EL (cell line): ENCODE results near the gene TTPAL.

ENCODE experiments used
- DNase-seq: peaks from one replicate; pipeline ENCODE4 v3.0.0-alpha.2; 2016

TTPAL gene

DNA sequence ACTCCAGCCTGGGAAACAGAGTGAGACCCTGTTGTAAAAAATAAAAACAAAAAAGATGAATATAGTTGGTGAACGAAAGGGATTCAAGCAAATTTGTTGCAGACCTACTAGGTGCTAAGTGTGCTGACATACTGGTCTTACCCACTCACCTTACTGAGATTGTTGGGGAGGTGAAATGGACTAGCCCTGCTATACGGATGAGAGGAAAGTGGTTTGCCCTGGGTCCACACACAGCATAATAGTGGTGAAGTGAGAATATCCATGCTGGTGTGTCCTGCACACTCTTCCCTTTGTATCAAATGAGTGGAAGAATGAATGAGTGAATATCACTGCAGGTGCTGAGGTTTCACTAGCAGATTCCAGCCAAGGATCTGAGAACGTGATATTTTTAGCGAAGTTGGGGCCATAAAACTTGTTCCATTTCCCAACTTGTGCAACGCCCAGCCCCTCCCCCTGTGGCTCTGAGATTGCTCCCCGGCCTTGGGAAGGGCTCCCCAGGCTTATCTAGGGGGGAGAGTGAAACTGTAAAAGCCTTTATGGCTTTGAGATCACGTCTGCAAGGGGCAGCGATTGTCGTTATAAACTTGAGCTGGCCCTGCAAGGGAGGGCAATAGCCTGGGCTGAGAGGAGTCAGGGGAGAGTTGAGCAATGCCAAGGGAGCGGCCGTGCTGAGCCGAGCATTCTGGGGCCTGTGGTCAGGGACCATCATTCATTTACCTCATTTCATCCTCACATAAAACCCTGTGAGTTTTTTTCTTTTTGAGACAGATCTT is 33.2 kb upstream of the TTPAL start:
- no peak for DNase-seq

DNA sequence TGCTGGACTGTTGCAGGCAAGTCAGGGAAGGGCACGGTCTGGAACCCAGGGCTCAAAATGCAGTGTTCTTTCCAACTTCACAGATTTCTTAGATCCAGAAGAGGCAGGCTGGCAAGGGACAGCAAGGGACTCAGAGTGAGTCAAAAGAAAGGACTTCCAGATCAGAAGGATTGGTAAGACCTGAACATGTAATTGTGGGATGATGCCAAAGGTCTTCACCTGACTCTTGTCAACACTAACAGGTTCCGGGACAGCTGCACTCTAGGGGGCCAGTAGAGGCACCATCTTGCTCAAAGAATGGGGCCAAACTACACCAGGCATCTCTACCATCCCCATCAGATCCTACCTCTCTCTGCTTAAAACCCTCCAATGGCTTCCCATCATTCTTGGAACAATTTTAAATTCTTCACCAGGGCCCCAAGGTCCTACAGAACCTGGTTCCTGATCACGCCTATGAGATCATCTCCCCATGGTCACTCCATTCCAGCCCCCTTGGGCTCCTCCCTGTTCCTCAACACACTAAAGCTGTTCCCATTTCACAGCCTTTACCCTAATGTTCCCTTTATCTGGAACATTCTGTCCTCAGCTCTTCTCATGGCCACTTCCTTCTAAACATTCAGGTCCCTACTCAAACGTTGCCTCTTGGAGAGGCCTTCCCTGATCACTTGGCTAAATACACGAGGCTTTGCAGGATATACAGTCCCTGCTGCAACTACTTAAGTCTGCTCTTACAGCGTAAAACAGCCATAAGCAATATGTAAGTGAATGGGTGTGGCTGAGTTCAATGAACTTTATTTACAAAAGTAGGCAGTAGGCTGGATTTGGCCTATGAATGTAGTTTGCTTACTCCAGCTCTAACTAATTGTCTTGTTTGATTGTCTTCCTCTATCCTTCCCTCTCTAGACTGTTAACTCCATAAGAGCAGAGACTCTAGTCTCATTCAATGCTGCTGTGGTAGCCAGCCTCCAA is 29.6 kb upstream of the TTPAL start:
- no peak for DNase-seq

DNA sequence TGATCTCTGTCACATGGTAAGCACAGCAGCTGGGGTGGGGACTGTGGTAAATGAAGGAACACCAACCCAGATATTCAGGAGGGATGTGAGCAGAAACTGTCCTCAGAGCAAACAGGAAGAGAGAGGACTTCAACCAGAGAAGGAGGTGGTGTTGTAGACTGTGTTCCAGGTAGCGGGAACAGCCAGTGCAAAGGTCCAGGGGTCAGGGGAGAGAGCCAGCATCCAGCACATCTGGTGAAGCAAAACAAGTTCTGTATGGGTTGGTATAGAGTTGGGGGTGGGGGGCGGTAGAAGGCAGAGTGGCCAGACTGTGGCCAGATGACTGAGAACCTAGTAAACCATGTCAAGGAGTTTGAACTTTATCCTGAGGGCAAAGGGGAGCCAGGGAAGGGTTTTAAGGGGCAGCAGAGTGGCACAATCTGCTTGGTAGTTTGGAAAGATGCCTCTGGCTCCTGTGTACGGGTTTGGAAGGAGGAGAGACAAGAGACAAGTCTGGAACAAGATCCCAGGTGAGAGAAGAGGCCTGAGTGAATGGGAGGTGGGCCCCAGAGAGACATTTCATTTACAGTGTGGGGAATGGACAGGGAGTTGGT is 27.8 kb upstream of the TTPAL start:
- DNase-seq = no peak

DNA sequence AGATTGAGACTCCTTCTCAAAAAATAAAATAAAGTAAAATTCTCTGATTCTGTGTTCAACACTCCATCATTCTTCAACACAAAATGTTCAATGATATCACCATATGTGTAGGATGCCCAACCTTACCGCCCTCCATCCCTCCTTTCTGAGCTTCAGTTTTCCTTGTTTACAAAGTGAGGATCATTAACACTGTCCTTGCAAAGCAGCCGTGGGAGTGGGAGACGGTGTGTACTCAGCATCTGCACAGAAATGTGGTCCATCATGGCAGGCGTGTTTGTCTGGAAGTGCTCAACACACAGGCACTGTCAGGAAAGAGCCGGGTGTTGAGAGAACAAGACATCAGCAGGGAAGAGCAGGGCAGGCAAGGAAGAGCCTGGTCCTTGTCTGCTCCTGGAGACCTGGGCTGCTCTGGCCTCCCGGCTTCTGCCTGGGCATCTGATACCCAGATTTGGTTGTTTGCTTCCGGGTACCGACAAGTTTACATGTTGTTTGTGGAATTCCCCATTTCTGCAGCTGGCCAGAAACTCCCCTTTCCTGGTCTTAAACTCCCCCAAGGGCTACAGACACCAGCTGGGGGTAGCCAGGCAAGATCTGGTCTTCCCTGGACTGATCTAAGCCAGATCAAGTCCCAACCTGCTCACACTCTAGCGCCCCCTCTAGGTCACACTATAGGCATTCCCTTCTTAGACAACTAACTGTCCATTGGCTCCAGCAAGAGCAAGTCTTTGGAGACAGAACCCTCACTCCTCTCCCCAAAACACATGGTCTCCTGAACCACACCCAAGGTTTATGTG is 26.7 kb upstream of the TTPAL start:
- DNase-seq = peak; percentile 27

DNA sequence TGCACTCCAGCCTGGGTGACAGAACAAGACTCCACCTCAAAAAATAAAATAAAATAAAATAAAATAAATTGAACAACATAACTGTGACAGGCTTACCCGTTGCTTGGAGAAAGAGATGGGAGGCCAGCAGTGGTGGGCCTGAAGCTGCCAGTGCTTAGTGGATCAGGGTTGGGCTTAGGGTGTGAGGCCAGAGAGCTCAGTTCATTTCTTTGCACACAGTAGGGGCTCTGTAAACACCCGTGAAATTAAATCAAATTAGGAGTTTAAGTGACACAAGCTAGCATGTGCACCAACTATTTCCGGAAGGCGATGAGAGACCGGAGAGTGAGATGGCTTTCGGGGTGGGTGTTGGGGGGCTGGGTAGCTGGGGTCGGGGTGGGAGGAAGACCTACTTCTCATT is 25.8 kb upstream of the TTPAL start:
- DNase-seq = no peak

DNA sequence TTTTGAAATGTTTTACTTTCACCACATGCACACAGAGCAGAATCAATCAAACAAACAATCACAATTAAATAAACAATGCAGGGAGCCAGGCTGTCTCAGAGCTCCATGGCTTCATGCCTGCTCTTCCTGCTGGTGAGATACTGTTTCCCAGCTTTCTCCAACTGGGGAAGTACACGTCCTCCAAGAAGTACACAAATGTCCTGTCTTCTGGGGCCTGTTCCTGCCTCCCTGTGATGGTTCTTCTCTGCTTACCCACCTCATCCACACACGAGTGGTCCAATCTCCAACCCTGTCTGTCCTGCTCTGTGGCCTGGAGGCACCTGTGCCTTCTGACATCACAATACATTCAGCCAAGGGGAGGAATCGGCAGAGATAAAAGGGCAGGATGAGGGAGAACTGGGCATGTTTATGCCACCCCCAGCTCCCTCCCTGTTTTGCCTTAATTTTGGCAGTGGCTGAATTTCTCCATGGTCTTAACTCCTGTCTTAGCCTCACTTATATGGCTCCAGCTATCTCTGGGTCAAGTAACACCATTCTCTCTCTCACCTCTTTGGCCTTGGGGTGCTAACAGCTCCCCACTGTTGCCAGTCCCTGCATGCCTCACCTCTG is 25.3 kb upstream of the TTPAL start:
- no peak for DNase-seq

DNA sequence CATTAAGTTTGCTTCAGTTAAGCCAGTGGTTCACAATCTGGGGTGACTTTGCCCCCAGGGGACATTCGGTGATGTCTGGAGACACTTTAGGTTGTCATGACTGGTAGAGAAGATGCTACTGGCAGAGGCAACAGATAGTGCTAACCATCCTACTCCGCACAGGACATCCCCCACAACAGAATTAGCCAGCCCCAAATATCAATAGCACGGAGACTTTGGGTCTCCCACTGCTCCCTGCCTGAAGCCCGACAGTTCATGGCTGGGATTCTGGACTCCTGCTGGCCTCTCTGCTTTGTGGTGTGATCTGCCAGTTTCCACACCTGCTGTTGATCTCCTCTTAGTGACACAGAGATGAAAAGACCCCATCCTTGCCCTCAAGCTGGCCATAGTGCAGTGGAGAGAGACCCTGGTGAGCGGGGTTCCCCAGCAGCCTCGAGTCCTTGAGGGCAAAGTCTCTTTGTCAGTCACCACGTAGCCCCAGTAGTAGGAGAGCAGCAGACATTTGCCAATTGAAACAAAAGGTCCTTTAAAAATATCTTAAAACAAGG is 24.7 kb upstream of the TTPAL start:
- no peak for DNase-seq

DNA sequence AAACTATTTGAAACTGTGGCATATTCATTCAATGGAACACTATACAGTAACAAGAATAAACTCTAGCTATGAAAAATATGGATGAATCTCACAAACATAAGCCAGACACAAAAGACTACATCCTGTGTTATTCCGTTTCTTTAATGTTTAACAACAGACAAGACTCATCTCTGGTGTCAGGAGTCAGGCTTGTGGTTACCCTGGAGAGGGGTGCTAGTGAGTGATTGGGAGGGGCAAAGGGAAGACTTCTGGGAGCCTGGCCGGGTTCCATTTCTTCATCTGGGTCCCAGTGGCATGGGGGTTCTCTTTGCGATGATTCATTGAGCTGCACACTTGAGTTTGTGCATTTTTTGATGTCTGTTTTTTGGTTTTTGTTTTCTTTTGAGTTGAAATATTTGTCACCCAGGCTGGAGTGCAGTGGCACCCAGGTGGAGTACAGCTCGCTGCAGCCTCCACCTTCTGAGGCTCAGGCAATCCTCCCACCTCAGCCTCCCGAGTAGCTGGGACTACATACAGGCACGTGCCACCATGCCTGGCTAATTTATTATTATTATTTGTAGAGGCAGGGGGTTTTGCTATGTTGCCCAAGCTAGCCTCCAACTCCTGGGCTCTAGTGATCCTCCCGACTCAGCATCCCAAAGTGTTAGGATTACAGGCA is 21.2 kb upstream of the TTPAL start:
- peak; percentile 14 for DNase-seq

DNA sequence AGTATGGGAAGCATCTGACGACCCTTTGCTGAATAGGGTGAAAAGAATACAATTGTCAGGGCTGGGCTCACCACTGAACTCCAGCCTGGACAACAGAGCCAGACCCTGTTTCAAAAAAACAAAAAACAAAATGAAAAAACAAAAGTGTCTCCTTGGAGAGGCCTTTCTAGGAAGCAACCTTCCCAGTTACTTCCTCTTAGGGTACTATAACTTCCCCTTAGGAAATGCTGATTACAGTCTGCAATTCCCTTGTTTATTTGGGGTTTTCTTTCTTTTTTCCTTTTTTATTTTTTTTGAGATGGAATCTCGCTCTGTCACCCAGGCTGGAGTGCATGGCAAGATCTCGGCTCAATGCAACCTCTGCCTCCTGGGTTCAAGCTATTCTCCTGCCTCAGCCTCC is 20.5 kb upstream of the TTPAL start:
- DNase-seq = no peak

DNA sequence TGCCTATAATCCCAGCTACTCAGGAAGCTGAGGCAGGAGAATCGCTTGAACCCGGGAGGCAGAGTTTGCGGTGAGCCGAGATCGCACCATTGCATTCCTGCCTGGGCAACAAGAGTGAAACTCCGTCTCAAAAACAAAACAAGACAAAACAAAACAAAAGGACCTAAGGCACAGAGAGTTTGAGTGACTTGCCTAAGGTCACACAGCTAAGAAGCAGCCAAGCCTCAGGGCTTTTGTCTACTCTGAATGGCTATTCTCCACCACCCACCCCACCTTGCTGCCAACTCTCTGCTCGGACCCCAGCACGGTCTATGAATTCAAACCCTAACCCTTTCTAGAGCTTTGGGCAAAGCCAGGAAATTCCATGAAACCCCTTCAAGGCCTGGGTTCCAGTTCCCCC is 19.1 kb upstream of the TTPAL start:
- no peak for DNase-seq

DNA sequence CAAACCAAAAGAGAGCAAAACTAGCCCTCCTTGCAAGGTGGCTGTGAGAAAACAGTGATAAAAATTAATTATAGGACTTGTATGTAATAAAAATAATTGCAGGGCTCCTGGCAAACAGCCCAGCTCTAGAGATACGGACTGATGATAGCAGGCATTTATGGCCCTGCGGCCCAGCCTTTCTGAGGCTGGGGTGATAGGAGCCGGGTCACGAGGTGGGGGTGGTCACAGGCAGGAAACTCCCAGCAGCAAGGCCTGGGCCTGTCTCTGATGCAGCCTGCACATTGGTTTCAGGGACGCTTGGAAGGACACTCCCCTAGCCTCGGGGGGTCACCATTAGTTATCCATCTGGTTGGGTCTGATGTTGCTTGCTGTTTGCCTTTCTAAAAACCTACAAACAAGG is 18.7 kb upstream of the TTPAL start:
- no peak for DNase-seq

DNA sequence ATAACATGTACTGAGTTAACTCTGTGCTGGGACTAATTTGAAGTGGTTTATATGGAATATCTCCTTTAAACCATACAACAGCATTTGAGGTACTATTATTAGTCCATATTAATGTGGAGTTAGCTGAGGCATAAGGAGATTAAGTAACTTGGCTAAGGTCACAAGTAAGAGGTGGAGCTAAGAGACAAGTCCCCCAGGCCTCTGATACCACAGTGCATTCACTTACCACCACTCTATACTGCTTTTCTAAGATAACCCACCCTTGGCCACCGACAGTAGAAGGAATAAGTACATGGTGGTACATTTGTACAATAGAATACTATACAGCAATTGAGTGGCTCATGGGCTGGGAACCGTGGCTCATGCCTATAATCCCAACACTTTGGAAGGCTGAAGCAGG is 16.4 kb upstream of the TTPAL start:
- no peak for DNase-seq

DNA sequence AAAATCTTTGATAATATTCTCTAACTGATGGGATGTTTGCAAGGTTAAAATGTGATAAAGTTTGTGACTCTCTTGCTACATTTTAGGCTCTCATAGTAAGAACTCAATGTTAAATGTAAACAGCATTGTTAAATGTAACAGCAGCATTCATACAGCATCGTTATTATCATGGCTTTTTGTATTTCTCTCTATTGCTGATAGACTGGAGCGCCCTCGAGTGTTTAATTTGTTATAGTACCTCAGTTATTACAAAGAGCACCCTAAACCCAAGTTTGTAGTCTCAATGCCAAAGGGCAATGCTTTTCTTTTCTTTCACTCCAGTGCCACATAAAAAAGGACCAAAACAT is 14.9 kb upstream of the TTPAL start:
- DNase-seq = peak; percentile 31

DNA sequence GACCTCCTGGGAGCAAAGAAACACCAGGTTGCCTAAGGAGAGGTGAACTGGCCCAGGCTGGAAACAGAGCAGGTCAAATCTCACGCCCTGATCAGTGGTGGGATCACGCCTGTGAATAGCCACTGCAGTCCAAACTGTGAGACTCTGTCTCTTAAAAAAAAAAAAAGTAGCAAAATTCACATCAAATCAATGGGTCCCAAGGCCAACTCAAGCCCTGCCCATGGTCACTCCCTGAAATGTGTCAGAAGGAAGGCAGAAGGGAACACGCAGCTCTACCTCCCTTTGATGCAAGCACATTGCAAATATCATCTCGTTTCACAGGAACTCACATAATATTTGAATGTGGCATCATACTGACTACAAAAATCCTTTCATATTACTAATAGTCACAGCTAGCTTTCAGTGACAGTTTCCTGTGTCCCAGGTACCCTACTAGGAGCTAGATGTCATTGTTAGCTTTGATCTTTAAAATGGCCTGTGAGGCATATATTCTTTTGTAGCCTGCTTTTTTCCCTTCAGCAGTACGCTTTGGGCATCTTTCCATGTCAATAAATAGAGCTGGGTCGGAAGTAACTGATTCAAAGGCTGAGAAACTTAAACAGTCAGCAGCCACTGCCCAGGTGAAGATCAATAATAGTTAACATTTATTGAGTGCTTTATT is 14.4 kb upstream of the TTPAL start:
- no peak for DNase-seq

DNA sequence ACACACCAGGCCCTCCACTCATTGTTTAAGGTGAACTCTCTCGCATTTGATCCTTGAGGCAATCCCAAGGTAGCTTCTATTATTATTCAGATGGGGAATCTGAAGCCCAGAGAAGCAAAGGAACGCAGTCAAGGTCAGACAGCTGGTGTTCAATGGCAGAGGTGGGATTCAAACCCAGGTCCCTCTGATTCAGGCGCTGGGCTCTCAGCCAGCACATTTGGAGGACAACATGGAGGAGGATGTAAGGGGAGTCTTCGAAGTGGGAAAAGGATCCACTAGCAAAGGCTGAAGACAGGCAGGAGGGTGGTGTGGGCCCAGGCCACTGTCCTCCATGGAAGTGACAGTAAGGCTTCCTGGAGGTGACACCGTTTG is 13.9 kb upstream of the TTPAL start:
- no peak for DNase-seq

DNA sequence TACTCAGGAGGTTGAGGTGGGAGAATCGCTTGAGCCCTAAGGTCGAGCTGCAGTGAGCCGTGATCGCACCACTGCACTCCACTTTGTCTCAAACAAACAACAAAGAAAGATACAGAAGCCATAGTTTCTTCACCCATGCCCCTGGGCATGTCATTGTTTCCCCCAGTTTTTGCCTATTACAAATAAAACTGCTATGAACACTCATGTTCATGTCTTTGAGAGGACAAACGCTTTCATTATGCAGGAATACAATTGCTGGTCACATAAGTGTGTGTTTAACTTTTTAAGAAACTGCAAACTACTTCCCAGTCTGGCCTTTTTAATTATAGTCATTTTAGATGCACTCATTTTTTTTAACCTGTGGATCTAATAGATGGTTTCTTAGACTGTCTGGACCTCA is 12.2 kb upstream of the TTPAL start:
- no peak for DNase-seq

DNA sequence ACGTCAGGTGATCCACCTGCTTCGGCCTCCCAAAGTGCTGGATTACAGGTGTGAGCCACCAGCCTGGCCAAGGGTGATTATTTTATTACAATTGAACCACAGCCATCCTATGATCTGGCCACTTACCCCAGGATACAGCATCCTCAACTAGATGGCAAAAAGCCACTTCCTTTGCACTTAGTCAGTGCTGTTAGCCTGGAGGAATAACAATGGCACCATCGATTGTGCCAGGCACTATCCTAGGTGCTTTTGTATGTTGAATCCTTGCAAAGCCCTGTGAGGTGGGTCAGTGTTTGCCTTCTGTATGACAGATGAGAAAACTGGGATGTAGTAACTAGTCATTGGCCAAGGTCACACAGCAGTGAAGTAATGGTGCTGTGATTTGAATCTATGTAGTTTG is 11.2 kb upstream of the TTPAL start:
- no peak for DNase-seq

DNA sequence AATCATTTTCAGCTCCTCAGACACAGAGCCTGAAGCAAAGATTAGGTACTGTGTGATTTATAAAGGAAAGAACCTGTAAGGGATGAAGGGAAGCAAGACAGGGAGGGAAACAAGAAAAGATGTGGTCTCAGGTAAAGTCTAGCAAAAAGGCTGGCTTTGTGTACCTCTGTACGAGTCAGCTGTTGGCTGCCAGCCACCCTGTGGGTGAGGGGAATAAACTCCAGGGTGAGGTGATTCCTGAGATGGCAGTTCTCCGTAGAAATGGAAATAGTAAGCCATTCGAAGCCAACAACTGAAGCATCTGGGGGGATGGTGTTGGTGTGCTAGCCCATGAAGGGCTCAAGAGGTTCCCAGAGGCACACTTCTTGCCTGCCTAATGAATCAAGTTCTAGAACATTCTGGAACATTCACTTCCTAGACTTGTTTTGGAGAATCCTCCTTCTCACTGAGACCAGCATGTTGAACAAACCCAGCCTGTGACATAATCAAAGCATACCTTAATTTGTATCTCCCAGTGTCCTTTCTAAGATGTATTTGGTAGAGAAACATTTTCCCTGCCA is 10.6 kb upstream of the TTPAL start:
- DNase-seq = no peak

DNA sequence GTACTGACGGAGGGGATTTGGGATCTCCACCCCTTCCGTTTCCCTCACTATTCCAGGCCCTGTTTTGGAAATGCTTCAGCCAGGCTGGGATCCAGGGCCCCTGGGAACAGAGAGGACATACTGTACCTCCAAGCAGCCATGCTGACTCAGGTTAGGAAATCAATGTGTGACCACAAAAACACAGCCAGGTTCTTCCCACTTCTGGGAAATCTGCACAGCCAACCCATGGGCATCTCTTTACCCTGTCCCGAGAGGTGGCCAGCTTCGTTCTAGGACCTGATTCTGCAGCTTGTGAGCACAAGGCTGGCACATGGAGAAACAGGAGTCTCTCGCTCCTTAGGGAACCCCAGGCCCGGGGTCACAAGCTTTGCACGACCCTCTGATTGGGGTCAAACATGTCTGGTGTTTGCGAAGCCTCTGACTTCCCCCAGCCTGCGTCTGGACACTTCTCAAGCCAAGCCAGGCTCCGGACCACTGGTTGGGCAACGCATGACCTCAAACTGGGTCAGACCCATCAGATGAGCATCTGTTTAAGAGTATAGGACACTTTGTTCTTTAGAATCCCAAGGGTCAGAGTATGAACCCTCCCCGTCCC is 8.3 kb upstream of the TTPAL start:
- DNase-seq = no peak

DNA sequence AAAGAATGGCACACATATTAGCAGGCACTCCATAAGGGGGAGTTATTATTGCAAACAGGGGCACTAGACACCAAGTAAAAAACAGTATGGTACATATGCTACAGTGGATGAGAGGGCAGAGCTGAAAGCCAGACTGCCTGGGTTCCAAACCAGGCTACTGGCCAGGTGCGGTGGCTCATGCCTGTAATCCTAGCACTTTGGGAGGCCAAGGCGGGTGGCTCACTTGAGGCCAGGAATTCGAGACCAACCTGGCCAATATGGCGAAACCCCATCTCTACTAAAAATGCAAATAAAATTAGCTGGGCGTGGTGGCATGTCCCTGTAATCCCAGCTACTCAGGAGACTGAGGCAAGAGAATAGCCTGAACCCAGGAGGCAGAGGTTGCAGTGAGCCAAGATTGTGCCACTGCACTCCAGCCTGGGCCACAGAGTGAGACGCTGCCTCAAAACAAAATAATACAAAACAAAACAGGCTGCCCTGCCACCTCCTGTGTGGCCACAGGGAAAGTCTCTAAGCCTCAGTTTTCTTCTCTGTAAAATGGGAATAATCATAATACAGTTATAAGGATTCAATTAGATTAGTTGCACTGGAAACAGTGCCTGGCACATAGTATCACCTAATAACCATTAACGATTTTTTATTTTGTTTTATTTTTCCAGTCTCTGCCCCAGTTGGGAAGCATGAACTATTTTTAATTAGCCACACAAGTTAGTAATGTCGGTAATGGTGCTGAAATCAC is 7.5 kb upstream of the TTPAL start:
- no peak for DNase-seq
